Activated B cell treated with CpG ODN at 0.5 μM for 24 hours (primary cell): ENCODE results near the gene SDK2. TPM values are rescaled to one million over a fixed set of nuclear protein-coding genes. Genes with fewer than 3 reads are reported as not detected.

Experiments used
- ATAC-seq: fragments of 200-7000 bp; cut with Tn5 transposase; one replicate; pipeline ENCODE4 v1.10.0; 2021; ENCODE audit warnings: low read depth, mild to moderate bottlenecking, moderate library complexity
- CTCF ChIA-PET: fragments of 350-600 bp; sonication (Branson Sonifier 250); formaldehyde crosslinking; loops from one replicate; lab custom pipeline; 2021; ENCODE audit warnings: antibody characterized with exemption; lab: Charles Lee
- POLR2A ChIA-PET: fragments of 350-600 bp; sonication (Branson Sonifier 250); formaldehyde crosslinking; loops from one replicate; lab custom pipeline; 2021; ENCODE audit warnings: antibody characterized with exemption; lab: Charles Lee
- DNase-seq: peaks from one replicate; pipeline ENCODE4 v3.0.0; 2022
- H3K27ac Mint-ChIP-seq: one replicate; pipeline ENCODE4 v1.8.0; 2020; ENCODE audit warnings: mixed read lengths
- H3K27me3 Mint-ChIP-seq: one replicate; pipeline ENCODE4 v1.8.0; 2021; ENCODE audit warnings: mixed read lengths
- H3K36me3 Mint-ChIP-seq: one replicate; pipeline ENCODE4 v1.8.0; 2021; ENCODE audit warnings: low read depth, mixed read lengths
- H3K4me1 Mint-ChIP-seq: one replicate; pipeline ENCODE4 v1.8.0; 2021; ENCODE audit warnings: mixed read lengths
- H3K4me3 Mint-ChIP-seq: one replicate; pipeline ENCODE4 v1.8.0; 2020; ENCODE audit warnings: mild to moderate bottlenecking, mixed read lengths
- H3K9me3 Mint-ChIP-seq: one replicate; pipeline ENCODE4 v1.8.0; 2020; ENCODE audit warnings: mixed read lengths
- intact Hi-C: fragments of 100-400 bp; cut with micrococcal nuclease; formaldehyde crosslinking; loops from one replicate; pipeline ENCODE4 v1.15.1; 2024
- total RNA-seq: library from RNA; stranded (reverse); gene quantifications from 2 replicates; pipeline ENCODE4 v1.2.3, GENCODE V29; 2022
- TF ChIP-seq, protein P1 (sequence below): fragments of 200-600 bp; IDR thresholded peaks from one replicate; pipeline ENCODE4 v1.8.0; 2022; ENCODE audit warnings: antibody characterized with exemption, mild to moderate bottlenecking

SDK2 gene
- total RNA-seq, 1 donor from 2014 or later = 2.5 TPM

DNA sequence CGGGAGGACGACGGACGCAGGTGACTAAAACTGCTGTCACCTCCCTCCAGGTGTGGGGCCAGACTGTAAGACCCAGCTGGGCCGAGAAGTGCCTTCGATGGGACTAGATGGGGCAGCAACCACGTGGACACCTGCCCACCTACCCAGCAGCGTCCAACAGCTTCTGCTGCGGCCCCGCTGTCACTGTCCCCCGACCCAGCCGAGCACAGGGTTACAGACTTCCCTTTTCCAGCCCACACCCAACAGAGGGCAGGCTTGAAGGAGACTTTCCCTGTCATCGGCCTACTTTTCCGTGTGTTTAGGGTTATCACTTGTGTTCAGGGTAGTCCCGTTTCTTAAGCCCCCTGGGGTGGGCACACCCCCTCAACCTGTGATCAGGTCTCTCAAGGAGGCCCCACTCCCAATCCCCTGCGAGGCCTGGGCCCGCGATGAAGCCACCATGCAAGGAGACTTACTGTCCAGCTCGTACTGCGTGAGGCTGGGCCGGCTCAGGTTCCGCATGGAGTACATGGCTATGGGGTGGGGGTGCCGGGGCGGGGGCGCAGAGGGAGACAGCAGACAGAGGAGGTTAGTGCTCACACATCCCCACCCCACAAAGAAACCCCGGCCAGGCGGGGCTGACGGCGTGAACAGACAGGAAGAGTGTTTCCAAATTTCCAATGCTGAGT lies 263.7 kb downstream of the SDK2 start:
- TF ChIP-seq, protein P1, sequence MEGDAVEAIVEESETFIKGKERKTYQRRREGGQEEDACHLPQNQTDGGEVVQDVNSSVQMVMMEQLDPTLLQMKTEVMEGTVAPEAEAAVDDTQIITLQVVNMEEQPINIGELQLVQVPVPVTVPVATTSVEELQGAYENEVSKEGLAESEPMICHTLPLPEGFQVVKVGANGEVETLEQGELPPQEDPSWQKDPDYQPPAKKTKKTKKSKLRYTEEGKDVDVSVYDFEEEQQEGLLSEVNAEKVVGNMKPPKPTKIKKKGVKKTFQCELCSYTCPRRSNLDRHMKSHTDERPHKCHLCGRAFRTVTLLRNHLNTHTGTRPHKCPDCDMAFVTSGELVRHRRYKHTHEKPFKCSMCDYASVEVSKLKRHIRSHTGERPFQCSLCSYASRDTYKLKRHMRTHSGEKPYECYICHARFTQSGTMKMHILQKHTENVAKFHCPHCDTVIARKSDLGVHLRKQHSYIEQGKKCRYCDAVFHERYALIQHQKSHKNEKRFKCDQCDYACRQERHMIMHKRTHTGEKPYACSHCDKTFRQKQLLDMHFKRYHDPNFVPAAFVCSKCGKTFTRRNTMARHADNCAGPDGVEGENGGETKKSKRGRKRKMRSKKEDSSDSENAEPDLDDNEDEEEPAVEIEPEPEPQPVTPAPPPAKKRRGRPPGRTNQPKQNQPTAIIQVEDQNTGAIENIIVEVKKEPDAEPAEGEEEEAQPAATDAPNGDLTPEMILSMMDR = no peak
- POLR2A ChIA-PET = no interaction called here
- Mint-ChIP-seq H3K4me3 (no peak overlapping the region), H3K9me3 (no peaks in the 10 kb centered on the region), H3K4me1 (no peaks in the 10 kb centered on the region), H3K27ac (no peak overlapping the region), H3K36me3 (peaks cover 34% of the 10 kb centered on the region), H3K27me3 (no peaks in the 10 kb centered on the region)
- ATAC-seq = no peak
- intact Hi-C loops = no loop called here
- no peak for DNase-seq
- CTCF ChIA-PET = no interaction called here

DNA sequence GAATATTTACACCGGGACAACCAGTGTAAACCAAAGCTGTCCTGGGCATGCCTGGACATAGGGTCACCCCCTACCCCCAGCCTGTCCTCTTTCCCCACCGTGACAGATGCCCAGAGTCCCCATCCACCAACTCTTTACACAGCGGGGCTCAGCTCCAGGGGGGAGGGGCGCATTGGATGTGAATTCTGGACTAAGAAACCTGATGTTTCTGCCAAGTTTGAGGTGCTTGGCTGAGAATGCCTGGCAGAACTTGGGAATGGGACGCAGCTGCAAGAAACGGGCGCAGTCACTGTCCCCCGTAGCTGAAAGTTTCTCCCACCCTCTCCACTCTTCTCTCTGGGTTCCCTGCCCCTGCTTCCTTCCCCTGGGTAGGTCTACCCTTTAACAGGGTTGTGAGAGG lies 264.4 kb downstream of the SDK2 start:
- peaks cover 26% of the 10 kb centered on the region for H3K36me3 Mint-ChIP-seq
- no peak overlapping the region for H3K4me3 Mint-ChIP-seq
- H3K4me1 Mint-ChIP-seq = no peaks in the 10 kb centered on the region
- H3K27ac Mint-ChIP-seq = no peak overlapping the region
- DNase-seq (no peak), ATAC-seq (no peak)
- no peaks in the 10 kb centered on the region for H3K27me3 Mint-ChIP-seq
- intact Hi-C loops = no loop called here
- ChIA-PET POLR2A (no interaction called here), CTCF (no interaction called here)
- no peaks in the 10 kb centered on the region for H3K9me3 Mint-ChIP-seq
- TF ChIP-seq, protein P1 = no peak

DNA sequence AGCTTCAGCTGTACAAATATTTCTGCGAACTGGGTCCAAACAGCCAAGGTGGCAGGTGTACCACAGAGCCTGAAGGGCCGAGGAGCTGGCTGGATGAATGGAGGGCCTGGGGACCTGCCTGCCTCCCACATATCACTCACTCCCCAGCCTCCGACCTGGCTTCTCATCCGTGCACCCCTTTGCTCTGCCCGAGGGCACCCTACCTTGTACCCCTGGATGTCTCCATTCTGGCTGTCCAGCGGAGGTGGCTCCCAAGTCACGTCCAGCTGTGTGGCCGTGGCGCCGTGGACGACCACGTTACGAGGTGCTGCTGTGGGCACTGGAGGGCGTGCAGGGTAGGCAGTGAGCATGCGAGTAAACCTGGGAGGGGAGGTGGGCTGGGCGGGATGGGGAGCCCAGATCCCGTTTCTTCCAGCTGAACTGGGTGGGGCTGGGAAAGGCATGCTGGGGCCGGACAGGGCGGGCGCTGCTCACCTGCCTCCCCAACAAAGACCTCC lies 265.2 kb downstream of the SDK2 start:
- H3K4me1 Mint-ChIP-seq = no peaks in the 10 kb centered on the region
- POLR2A ChIA-PET = no interaction called here
- H3K4me3 Mint-ChIP-seq = no peak overlapping the region
- no peak for DNase-seq
- no peaks in the 10 kb centered on the region for H3K27me3 Mint-ChIP-seq
- CTCF ChIA-PET = no interaction called here
- H3K9me3 Mint-ChIP-seq = no peaks in the 10 kb centered on the region
- peaks cover 18% of the 10 kb centered on the region for H3K36me3 Mint-ChIP-seq
- TF ChIP-seq, protein P1 = no peak
- no peak for ATAC-seq
- H3K27ac Mint-ChIP-seq = no peak overlapping the region
- intact Hi-C loops = no loop called here

DNA sequence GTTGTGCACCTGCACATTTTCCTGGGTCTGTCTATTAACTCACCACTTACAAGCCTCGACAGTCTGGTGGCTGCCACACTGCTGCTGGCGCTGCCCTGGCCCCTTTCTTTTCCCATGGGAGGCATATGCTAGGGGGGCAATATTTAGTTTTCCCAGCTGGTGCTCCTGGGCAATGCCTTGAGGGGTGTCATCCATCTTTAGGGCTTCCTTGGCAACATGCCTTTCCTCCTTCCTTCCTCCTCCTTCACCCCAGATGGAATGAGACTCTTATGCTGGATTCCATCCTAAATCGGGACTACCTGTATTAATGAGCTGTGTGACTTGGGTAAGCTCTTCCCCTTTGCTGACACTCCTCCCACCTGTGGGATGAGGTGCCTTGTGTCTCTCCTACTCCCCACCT lies 267.6 kb downstream of the SDK2 start:
- H3K27ac Mint-ChIP-seq = no peak overlapping the region
- no peaks in the 10 kb centered on the region for H3K4me1 Mint-ChIP-seq
- H3K4me3 Mint-ChIP-seq = no peak overlapping the region
- no peak for ATAC-seq
- no peaks in the 10 kb centered on the region for H3K9me3 Mint-ChIP-seq
- intact Hi-C loops = no loop called here
- no peak for DNase-seq
- CTCF ChIA-PET = interaction anchor here (0.7 kb wide), 1 partner anchor 650 kb away, joined by 3 read pairs; no protein-coding TSS in a partner anchor
- H3K36me3 Mint-ChIP-seq = peaks cover 13% of the 10 kb centered on the region
- no peaks in the 10 kb centered on the region for H3K27me3 Mint-ChIP-seq
- TF ChIP-seq, protein P1 = no peak
- POLR2A ChIA-PET = no interaction called here

DNA sequence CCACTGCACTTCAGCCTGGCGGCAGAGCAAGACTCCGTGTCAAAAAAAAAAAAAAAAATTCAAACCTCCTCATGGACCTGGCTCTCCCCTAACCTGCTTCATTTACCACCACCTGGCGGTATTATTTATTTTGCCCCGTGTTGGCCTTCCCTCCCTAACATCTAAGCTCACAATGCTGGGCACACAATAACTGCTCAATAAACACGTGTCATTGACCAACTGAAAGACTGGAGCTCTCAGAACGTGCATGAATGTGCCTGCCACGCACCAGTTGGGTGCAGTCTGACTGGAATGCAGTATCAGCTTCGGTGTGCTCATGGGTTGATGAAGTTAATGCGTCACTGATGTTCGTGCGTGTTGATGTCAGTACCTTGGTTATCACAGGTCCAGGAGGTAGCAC lies 268.1 kb downstream of the SDK2 start:
- DNase-seq (no peak), ATAC-seq (no peak)
- POLR2A ChIA-PET = no interaction called here
- CTCF ChIA-PET = no interaction called here
- TF ChIP-seq, protein P1 = no peak
- H3K27ac Mint-ChIP-seq = no peak overlapping the region
- no peak overlapping the region for H3K4me3 Mint-ChIP-seq
- no peaks in the 10 kb centered on the region for H3K4me1 Mint-ChIP-seq
- no peaks in the 10 kb centered on the region for H3K27me3 Mint-ChIP-seq
- H3K36me3 Mint-ChIP-seq = peaks cover 12% of the 10 kb centered on the region
- H3K9me3 Mint-ChIP-seq = no peaks in the 10 kb centered on the region
- intact Hi-C loops = no loop called here
